Naive B cell (primary cell): Measurements from ENCODE around the gene EIF4ENIF1. TPM values are rescaled to one million over a fixed set of nuclear protein-coding genes. Genes with fewer than 3 reads are reported as not detected.
"Not testable (repeated sequence)": the region's sequence is repeated elsewhere in the genome, so short reads cannot be mapped to it uniquely, and the experiment has no call there.

Experiments
- ATAC-seq, 2 donors: fragments of 150-1000 bp; cut with Tn5 transposase; 2 replicates each; pipeline ENCODE4 v1.10.0; 2021; ENCODE audit warnings: low read depth in 2 of 2, mild to moderate bottlenecking in 2 of 2, moderate library complexity in 2 of 2
- DNase-seq: peaks from one replicate; pipeline ENCODE4 v3.0.0; 2022
- H3K27ac Mint-ChIP-seq, 6 donors: one replicate each; pipeline ENCODE4 v1.8.0; 2020 to 2022; ENCODE audit warnings: mild to moderate bottlenecking in 6 of 6, mixed read lengths in 6 of 6, moderate library complexity in 5 of 6, inconsistent platforms in 2 of 6
- H3K27me3 Mint-ChIP-seq, 3 donors: one replicate each; pipeline ENCODE4 v1.8.0; 2021 to 2022; ENCODE audit warnings: mixed read lengths in 3 of 3, mild to moderate bottlenecking in 1 of 3
- H3K36me3 Mint-ChIP-seq, 2 donors: one replicate each; pipeline ENCODE4 v1.8.0; 2020 to 2022; ENCODE audit warnings: mixed read lengths in 2 of 2, inconsistent platforms in 1 of 2, mild to moderate bottlenecking in 1 of 2
- H3K4me1 Mint-ChIP-seq, 3 donors: one replicate each; pipeline ENCODE4 v1.8.0; 2020 to 2022; ENCODE audit warnings: mixed read lengths in 3 of 3, inconsistent platforms in 1 of 3, mild to moderate bottlenecking in 1 of 3, moderate library complexity in 1 of 3
- H3K4me3 Mint-ChIP-seq, 8 donors: one replicate each; pipeline ENCODE4 v1.8.0; 2020 to 2022; ENCODE audit warnings: mild to moderate bottlenecking in 8 of 8, mixed read lengths in 8 of 8, moderate library complexity in 8 of 8, inconsistent platforms in 2 of 8
- H3K9me3 Mint-ChIP-seq, 7 donors: one replicate each; pipeline ENCODE4 v1.8.0; 2020 to 2022; ENCODE audit warnings: mixed read lengths in 7 of 7, mild to moderate bottlenecking in 5 of 7, inconsistent platforms in 2 of 7, moderate library complexity in 1 of 7
- polyA plus RNA-seq, 6 donors: library from polyadenylated mRNA; unstranded; fragments of 300-500 nt; fragmentation: Illumina TruSeq; gene quantifications; one replicate each; pipeline ENCODE4 v1.2.3, GENCODE V29; 2021; ENCODE audit warnings: low read depth in 6 of 6

EIF4ENIF1 gene
- polyA plus RNA-seq, 6 donors from 2014 or later: 5.8 to 17.3 (median 12.2) TPM

- H3K27me3 Mint-ChIP-seq: no peaks in the 10 kb centered on the region
- DNase-seq (no peak), ATAC-seq (no peak)
- peak overlapping the region in 2 of 6 donors; percentile 29 to 36 for H3K27ac Mint-ChIP-seq
- peaks cover 7 to 28% (median 19%) of the 10 kb centered on the region in 3 donors for H3K4me1 Mint-ChIP-seq
- no peak overlapping the region for H3K4me3 Mint-ChIP-seq
- no peaks in the 10 kb centered on the region for H3K9me3 Mint-ChIP-seq
- peaks cover 0 to 8% of the 10 kb centered on the region in 2 donors for H3K36me3 Mint-ChIP-seq
Measured at GRCh38 chr22:31447337-31447736, 42.3 kb downstream of the EIF4ENIF1 start.

DNA sequence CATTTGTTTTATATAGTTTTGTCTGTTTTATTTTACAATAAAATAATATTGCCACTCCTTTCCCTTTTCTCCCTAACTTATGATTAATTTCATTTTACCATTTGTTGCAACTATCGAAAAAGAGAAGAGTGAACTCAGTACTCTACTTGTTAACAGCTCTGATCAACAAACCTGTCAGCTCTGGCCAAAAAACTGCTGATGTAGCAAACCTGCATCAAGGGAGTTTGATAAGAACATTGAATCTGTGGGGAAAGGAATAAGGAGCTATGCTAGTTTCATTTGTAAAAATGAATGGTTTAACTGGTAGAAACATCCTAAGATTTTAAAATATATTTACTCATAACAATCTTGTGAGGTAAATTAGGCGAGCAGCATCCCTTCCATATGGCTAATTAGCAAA lies 42.9 kb downstream of the EIF4ENIF1 start:
- H3K36me3 Mint-ChIP-seq: peaks cover 0 to 12% of the 10 kb centered on the region in 2 donors
- DNase-seq (no peak), ATAC-seq (no peak)
- H3K4me3 Mint-ChIP-seq: no peak overlapping the region
- H3K27me3 Mint-ChIP-seq: no peaks in the 10 kb centered on the region
- H3K4me1 Mint-ChIP-seq: peaks cover 7 to 28% (median 18%) of the 10 kb centered on the region in 3 donors
- H3K27ac Mint-ChIP-seq: peak overlapping the region in 1 of 6 donors; percentile 39
- H3K9me3 Mint-ChIP-seq: no peaks in the 10 kb centered on the region

GRCh38 chr22:31446208-31446607 lies 43.4 kb downstream of the EIF4ENIF1 start:
- Mint-ChIP-seq H3K9me3 (no peaks in the 10 kb centered on the region), H3K27ac (no peak overlapping the region), H3K27me3 (no peaks in the 10 kb centered on the region), H3K36me3 (peaks cover 0 to 16% of the 10 kb centered on the region in 2 donors), H3K4me1 (peaks cover 7 to 28% (median 14%) of the 10 kb centered on the region in 3 donors), H3K4me3 (no peak overlapping the region)
- ATAC-seq (no peak), DNase-seq (no peak)

DNA sequence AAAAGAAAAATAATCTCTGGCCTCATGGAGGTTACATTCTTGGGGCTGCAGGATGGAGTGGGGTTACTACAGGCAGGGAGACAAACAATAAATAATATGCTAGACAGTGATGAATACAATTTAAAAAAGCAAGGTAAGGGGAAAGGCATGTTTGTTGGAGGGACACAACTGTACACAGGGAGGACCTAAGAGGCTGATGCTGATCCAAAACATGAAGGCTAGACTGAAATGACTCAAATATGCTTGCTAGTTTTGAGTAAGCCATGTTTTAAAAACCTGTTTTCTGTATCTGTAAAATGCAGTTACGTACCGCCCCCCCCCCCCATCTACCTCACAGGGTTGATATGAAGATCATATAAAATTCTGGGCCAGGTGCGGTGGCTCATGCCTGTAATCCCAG lies 44.0 kb downstream of the EIF4ENIF1 start:
- H3K27ac Mint-ChIP-seq: peak overlapping the region in 1 of 6 donors; percentile 67
- DNase-seq (no peak), ATAC-seq (no peak)
- no peaks in the 10 kb centered on the region for H3K27me3 Mint-ChIP-seq
- H3K36me3 Mint-ChIP-seq: peaks cover 0 to 16% of the 10 kb centered on the region in 2 donors
- H3K9me3 Mint-ChIP-seq: no peaks in the 10 kb centered on the region
- peaks cover 7 to 26% (median 14%) of the 10 kb centered on the region in 3 donors for H3K4me1 Mint-ChIP-seq
- H3K4me3 Mint-ChIP-seq: no peak overlapping the region

DNA sequence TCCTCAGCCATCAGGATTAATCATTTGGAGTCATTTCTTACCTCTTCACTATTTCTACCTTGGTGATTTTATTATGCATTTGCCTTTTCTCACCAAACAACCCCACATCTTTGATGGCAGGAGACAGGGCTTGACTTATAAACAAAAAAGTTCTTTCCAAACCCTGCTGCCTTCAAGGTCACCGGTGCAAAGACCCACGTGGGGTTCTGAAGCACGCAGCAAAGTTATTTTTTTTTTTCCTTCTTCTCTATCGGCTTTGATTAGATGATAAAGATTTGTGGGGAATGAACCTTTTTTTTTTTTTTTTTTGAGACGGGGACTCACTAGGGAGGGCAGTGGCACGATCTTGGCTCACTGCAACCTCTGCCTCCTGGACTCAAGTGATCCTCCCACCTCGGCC lies 46.1 kb downstream of the EIF4ENIF1 start:
- DNase-seq (no peak), ATAC-seq (no peak)
- H3K27ac Mint-ChIP-seq: peak overlapping the region in 1 of 6 donors; percentile 61
- peaks cover 0 to 4% (median 0%) of the 10 kb centered on the region in 3 donors for H3K4me1 Mint-ChIP-seq
- H3K4me3 Mint-ChIP-seq: no peak overlapping the region
- H3K9me3 Mint-ChIP-seq: no peaks in the 10 kb centered on the region
- no peaks in the 10 kb centered on the region for H3K27me3 Mint-ChIP-seq
- peaks cover 0 to 16% of the 10 kb centered on the region in 2 donors for H3K36me3 Mint-ChIP-seq

- Mint-ChIP-seq H3K9me3 (no peaks in the 10 kb centered on the region), H3K4me3 (no peak overlapping the region), H3K36me3 (peaks cover 0 to 16% of the 10 kb centered on the region in 2 donors), H3K27me3 (no peaks in the 10 kb centered on the region), H3K27ac (peak overlapping the region in 1 of 6 donors; percentile 28), H3K4me1 (no peaks in the 10 kb centered on the region)
- no peak for ATAC-seq
- DNase-seq: no peak
Measured at GRCh38 chr22:31442768-31443489, 46.7 kb downstream of the EIF4ENIF1 start.

GRCh38 chr22:31441652-31442051 lies 48.0 kb downstream of the EIF4ENIF1 start:
- H3K9me3 Mint-ChIP-seq: no peaks in the 10 kb centered on the region
- no peaks in the 10 kb centered on the region for H3K27me3 Mint-ChIP-seq
- ATAC-seq: no peak
- peaks cover 0 to 4% (median 0%) of the 10 kb centered on the region in 3 donors for H3K4me1 Mint-ChIP-seq
- no peak for DNase-seq
- H3K4me3 Mint-ChIP-seq: no peak overlapping the region
- H3K27ac Mint-ChIP-seq: peak overlapping the region in 3 of 6 donors; percentile 8 to 78 (median 37)
- peaks cover 0 to 28% of the 10 kb centered on the region in 2 donors for H3K36me3 Mint-ChIP-seq

DNA sequence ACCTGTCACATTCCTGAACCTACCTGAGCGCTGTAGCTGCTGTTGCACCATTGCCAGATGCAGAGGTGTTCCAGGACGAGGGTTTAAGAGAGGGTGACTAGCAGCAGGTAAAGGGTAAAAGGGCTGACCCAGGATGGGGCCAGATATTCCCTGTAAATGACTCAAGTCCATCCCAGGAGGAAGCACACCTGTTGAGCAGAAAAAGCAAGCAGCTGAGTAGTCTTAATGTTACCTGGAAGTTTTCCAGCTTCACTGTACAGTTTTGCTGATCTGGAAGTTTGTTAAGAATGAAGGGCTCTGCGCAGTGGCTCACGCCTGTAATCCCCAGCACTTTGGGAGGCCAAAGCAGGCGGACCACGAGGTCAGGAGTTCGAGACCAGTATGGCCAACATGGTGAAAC lies 49.0 kb downstream of the EIF4ENIF1 start:
- peak overlapping the region in 2 of 6 donors; percentile 84 to 87 for H3K27ac Mint-ChIP-seq
- H3K36me3 Mint-ChIP-seq: peaks cover 0 to 28% of the 10 kb centered on the region in 2 donors

DNA sequence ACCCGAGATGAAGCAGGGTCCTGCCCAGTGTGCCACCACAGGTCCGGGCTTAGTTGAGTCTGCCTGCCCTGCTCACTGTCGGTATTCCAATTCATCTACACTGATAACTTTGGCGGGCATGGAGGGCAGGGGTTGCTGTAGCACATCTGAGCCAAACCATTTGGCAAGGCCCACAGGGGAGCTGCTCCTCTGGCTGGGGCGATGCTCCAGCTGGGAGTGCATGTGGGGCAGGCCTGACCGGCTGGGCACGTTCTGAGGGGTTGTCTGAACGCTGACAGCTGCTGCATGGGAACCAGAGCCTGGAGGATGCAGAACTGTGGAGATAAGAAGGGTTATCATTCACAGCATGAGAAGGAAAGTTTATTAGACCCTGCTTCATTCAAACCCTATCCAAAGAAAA lies 49.8 kb downstream of the EIF4ENIF1 start:
- Mint-ChIP-seq H3K27ac (peak overlapping the region in 1 of 6 donors; percentile 72), H3K9me3 (no peaks in the 10 kb centered on the region), H3K36me3 (peaks cover 0 to 35% of the 10 kb centered on the region in 2 donors), H3K4me1 (peaks cover 0 to 4% (median 0%) of the 10 kb centered on the region in 3 donors), H3K27me3 (no peaks in the 10 kb centered on the region), H3K4me3 (no peak overlapping the region)
- ATAC-seq (no peak), DNase-seq (no peak)

More for the DNA sequence above, 49.0 kb downstream of the EIF4ENIF1 start:
- no peaks in the 10 kb centered on the region for H3K9me3 Mint-ChIP-seq
- no peaks in the 10 kb centered on the region for H3K27me3 Mint-ChIP-seq
- no peak for ATAC-seq
- H3K4me1 Mint-ChIP-seq: peaks cover 0 to 4% (median 0%) of the 10 kb centered on the region in 3 donors
- H3K4me3 Mint-ChIP-seq: no peak overlapping the region
- DNase-seq: no peak

- DNase-seq (no peak), ATAC-seq (no peak)
- peaks cover 0 to 4% (median 0%) of the 10 kb centered on the region in 3 donors for H3K4me1 Mint-ChIP-seq
- peak overlapping the region in 1 of 6 donors; percentile 82 for H3K27ac Mint-ChIP-seq
- H3K4me3 Mint-ChIP-seq: no peak overlapping the region
- H3K36me3 Mint-ChIP-seq: peaks cover 13 to 30% of the 10 kb centered on the region in 2 donors
- no peaks in the 10 kb centered on the region for H3K27me3 Mint-ChIP-seq
- H3K9me3 Mint-ChIP-seq: no peaks in the 10 kb centered on the region
Measured at GRCh38 chr22:31436132-31436531, 53.5 kb downstream of the EIF4ENIF1 start.

DNA sequence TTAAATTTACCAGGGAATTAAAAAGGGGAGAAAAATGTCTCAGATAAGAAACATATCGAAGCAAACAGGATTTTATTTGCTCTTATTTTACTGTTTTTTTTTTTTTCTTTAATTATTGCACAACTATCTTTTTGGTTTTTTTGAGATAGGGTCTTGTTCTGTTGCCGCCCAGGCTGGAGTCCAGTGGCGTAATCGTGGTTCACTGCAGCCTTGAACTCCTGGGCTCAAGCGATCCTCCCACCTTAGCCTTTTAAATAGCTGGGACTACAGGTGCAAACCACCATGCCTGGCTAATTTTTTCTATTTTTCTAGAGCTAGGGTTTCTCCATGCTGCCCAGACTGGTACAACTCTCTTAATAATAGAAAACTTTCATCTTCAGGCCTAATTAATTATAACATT lies 57.7 kb downstream of the EIF4ENIF1 start:
- H3K36me3 Mint-ChIP-seq: peaks cover 19 to 22% of the 10 kb centered on the region in 2 donors
- H3K27ac Mint-ChIP-seq: peak overlapping the region in 1 of 6 donors; percentile 25
- H3K4me3 Mint-ChIP-seq: no peak overlapping the region
- ATAC-seq (no peak), DNase-seq (no peak)
- H3K4me1 Mint-ChIP-seq: peaks cover 0 to 1% (median 0%) of the 10 kb centered on the region in 3 donors
- H3K27me3 Mint-ChIP-seq: no peaks in the 10 kb centered on the region
- no peaks in the 10 kb centered on the region for H3K9me3 Mint-ChIP-seq

- H3K4me3 Mint-ChIP-seq: no peak overlapping the region
- ATAC-seq: no peak
- H3K36me3 Mint-ChIP-seq: peaks cover 8 to 28% of the 10 kb centered on the region in 2 donors
- no peak for DNase-seq
- H3K27me3 Mint-ChIP-seq: no peaks in the 10 kb centered on the region
- H3K9me3 Mint-ChIP-seq: no peaks in the 10 kb centered on the region
- H3K4me1 Mint-ChIP-seq: peaks cover 0 to 2% (median 0%) of the 10 kb centered on the region in 3 donors
- H3K27ac Mint-ChIP-seq: peak overlapping the region in 1 of 6 donors; percentile 47
Measured at GRCh38 chr22:31425331-31426050, 64.2 kb downstream of the EIF4ENIF1 start.

DNA sequence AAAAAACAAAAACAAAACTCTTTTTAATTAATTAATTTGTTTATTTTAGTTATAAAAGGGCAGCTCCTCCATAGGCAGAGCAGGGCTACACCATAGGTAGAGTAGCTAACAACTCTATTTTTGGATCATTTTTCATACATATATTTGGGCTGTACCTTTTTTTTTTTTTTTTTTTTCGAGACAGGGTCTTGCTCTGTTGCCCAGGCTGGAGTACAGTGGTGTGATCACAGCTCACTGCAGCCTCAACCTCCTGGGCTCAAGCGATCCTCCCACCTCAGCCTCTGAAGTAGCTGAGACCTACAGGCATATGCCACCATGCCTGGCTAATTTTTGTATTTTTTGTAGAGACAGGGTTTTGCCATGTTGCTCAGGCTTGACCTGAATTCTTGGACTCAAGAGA lies 87.3 kb downstream of the EIF4ENIF1 start:
- Mint-ChIP-seq H3K4me3 (peak overlapping the region in 1 of 8 donors; percentile 56), H3K4me1 (peaks cover 8 to 37% (median 10%) of the 10 kb centered on the region in 3 donors), H3K27ac (peak overlapping the region in 1 of 6 donors; percentile 36)
- not testable (repeated sequence) for DNase-seq, ATAC-seq, H3K9me3 Mint-ChIP-seq, H3K27me3 Mint-ChIP-seq, H3K36me3 Mint-ChIP-seq
